Measurements from ENCODE around the gene RASL10A.

The RASL10A gene

GRCh38 chr22:29300807-29301601 is 14.5 kb downstream of the RASL10A start:
- TF ChIP-seq, protein P1, sequence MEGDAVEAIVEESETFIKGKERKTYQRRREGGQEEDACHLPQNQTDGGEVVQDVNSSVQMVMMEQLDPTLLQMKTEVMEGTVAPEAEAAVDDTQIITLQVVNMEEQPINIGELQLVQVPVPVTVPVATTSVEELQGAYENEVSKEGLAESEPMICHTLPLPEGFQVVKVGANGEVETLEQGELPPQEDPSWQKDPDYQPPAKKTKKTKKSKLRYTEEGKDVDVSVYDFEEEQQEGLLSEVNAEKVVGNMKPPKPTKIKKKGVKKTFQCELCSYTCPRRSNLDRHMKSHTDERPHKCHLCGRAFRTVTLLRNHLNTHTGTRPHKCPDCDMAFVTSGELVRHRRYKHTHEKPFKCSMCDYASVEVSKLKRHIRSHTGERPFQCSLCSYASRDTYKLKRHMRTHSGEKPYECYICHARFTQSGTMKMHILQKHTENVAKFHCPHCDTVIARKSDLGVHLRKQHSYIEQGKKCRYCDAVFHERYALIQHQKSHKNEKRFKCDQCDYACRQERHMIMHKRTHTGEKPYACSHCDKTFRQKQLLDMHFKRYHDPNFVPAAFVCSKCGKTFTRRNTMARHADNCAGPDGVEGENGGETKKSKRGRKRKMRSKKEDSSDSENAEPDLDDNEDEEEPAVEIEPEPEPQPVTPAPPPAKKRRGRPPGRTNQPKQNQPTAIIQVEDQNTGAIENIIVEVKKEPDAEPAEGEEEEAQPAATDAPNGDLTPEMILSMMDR (conservative IDR thresholded peaks at IDR 0.05; ENCODE audit: control insufficient read depth, insufficient read depth, low read depth, low read length) = no peak
- no peak for DNase-seq (ENCODE audit: low read depth)
- no peak overlapping the region for H3K4me3 ChIP-seq (ENCODE audit: control insufficient read depth, low read depth, low read length)

DNA sequence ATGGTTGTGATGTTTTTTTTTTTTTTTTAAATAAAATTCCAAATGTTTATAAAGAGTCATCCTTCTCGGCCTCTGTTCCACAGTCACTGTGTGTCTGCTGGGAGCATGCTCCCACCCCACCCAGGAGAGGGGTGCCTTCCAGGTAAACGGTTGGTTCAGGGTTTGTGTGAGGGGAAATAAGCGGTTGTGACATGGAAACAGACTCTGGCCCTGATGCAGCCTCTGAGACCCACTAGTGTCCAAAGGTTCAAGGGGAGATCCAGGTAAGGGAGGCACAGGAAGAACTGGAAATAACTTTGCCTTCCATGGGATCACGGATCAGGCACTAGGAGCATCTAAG is 15.1 kb downstream of the RASL10A start:
- no peak overlapping the region for H3K4me3 ChIP-seq (ENCODE audit: control insufficient read depth, low read depth, low read length)
- DNase-seq (ENCODE audit: low read depth) = no peak
- TF ChIP-seq, protein P1 (conservative IDR thresholded peaks at IDR 0.05; ENCODE audit: control insufficient read depth, insufficient read depth, low read depth, low read length) = no peak

GRCh38 chr22:29299136-29299900 is 16.2 kb downstream of the RASL10A start:
- H3K4me3 ChIP-seq (ENCODE audit: control insufficient read depth, low read depth, low read length) = no peak overlapping the region
- no peak for DNase-seq (ENCODE audit: low read depth)
- TF ChIP-seq, protein P1 (conservative IDR thresholded peaks at IDR 0.05; ENCODE audit: control insufficient read depth, insufficient read depth, low read depth, low read length) = no peak

- TF ChIP-seq, protein P1 (conservative IDR thresholded peaks at IDR 0.05; ENCODE audit: control insufficient read depth, insufficient read depth, low read depth, low read length) = no peak
- DNase-seq (ENCODE audit: low read depth) = no peak
- H3K4me3 ChIP-seq (ENCODE audit: control insufficient read depth, low read depth, low read length) = no peak overlapping the region
Measured at GRCh38 chr22:29298641-29299040, 16.9 kb downstream of the RASL10A start.

- TF ChIP-seq, protein P1 (conservative IDR thresholded peaks at IDR 0.05; ENCODE audit: control insufficient read depth, insufficient read depth, low read depth, low read length) = no peak
- no peak overlapping the region for H3K4me3 ChIP-seq (ENCODE audit: control insufficient read depth, low read depth, low read length)
- DNase-seq (ENCODE audit: low read depth) = no peak
Measured at GRCh38 chr22:29292379-29292778, 23.1 kb downstream of the RASL10A start.

- no peak overlapping the region for H3K4me3 ChIP-seq (ENCODE audit: control insufficient read depth, low read depth, low read length)
- TF ChIP-seq, protein P1 (conservative IDR thresholded peaks at IDR 0.05; ENCODE audit: control insufficient read depth, insufficient read depth, low read depth, low read length) = no peak
- no peak for DNase-seq (ENCODE audit: low read depth)
Measured at GRCh38 chr22:29291215-29291614, 24.3 kb downstream of the RASL10A start.
